ENCODE data around the gene TRNT1.
A peak's percentile ranks its signal among the peaks of the same experiment; 100 is the strongest.

TRNT1 gene

DNA sequence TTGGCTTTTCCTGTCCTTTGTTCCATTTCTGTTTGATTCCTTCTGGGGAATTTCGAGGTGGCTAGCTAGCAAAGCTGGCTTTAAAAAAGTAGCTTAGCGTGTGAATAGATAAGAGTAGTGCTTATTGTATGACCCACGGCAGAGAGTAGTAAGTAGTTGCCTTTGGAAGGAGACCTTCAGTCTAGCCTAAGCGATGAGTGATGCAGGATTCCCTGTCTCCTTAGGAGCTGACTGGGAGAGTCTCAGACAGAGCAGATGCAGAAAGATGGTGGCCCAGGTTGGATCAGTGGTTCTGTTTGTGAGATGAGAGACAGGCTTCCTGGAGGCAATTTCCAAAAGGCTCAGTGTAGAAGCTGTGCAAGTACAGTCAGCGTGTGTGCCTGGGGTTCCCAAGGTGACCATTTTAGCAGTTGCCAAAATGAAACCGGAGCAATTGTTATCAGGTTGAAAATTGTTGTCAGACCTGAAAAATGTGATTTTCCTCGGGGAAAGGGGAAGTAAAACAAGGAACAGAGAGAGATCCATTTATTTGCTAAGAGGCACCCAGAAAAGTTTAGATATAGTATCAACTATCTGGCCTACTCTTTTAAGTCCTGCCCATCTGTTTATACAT lies 15.9 kb upstream of the TRNT1 start:
- no peak for DNase-seq (ENCODE audit: low read depth, low spot score)

DNA sequence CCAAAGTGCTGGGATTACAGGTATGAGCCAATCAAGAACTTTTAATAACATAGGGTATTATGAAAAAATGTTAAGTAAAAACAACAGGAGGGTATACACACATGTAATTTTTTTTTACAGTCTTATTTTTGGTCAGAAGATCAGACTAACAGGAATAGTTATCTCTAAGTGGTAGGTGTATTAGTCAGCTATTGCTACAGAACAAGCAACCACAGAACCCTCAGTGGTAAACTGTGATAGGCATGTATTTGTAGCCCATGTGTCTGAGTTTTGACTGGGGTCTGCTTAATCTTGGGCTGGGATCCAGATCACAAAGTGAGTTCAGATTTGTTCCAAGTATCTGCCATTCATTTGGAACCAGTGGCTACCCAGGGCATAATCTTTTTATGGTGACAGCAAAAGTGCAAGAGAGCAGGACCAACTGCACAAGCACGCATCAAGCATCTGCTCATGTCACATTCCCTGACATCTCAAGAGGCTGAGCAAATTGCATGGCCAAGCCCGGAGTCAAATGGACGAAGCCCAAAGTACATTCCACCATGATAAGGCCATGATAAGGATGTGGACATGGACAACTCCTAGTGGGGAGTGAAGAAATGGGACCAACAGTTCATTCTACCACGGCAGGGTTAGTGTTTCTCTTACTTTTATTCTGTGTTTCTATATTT lies 13.6 kb upstream of the TRNT1 start:
- no peak for DNase-seq (ENCODE audit: low read depth, low spot score)

GRCh38 chr3:3117651-3118050 lies 9.1 kb upstream of the TRNT1 start:
- DNase-seq (ENCODE audit: low read depth, low spot score): no peak

DNA sequence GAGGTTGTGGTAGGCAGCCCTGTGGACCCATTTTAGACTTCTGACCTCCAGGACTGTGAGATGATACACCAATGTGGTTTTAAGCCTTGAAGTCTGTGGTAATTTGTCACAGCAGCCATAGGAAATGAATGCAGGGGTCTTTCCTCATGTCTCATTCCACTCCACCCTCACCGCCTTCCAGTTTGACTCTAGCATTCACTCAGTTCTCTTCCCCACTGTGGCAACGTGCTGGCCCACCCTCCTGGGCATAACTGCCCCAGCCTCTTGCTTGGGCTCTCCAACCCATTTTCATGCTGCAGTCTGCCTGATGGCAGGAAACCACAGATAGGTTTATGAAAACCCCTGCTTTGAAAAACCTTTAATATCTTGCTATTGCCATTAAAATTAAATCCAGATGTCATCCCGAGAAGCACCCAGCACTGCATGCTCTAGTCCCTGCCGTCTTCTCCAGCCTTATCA lies 7.3 kb upstream of the TRNT1 start:
- no peak for DNase-seq (ENCODE audit: low read depth, low spot score)

DNA sequence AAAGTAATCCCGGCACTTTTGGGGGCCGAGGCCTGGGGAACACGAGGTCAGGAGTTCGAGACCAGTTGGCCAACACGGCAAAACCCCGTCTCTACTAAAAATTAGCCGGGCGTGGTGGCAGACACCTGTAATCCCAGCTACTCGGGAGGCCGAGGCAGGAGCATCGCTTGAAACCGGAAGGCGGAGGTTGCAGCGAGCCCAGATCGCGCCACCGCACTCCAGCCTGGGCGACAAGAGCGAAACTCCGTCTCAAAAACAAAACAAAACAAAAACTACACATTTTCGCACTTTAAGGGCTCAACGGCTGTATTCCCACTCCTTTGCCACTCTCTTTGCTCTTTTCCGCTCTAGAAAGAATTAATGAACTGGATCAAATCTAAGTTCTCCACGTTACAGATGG lies 763 bp upstream of the TRNT1 start:
- no peak for DNase-seq (ENCODE audit: low read depth, low spot score)

DNA sequence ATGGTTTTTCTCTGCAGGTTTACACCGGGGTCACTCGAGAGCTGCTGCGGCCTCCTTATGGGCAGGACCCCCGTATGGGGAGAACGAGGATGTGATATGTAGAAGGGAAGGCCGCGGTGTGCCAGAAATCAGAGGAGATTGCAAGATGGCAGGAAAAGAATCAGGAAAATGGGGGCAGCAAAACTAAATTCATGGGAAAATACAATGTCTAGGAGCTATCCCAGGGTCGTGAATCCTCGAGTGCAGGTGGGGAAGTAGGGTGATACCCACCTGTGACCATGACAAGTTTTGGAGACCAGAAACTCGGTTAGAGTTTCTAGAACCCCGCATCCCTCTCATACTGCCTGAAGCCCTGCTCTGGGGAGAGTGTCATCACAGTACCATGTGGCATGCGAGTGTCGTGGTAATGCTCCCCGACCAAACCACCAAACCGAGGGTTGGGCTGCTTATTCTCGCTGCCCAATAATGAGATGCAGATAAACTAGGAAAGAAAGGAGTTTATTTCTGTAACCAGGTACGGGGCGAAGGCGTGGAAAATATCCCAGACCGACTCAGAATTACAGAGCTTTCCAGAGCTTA lies 781 bp downstream of the TRNT1 start:
- peak; percentile 28 for DNase-seq (ENCODE audit: low read depth, low spot score)

GRCh38 chr3:3129579-3129978 lies 2.8 kb downstream of the TRNT1 start:
- DNase-seq (ENCODE audit: low read depth, low spot score): no peak

- no peak for DNase-seq (ENCODE audit: low read depth, low spot score)
Observed at GRCh38 chr3:3133500-3133899, 6.8 kb downstream of the TRNT1 start.

DNA sequence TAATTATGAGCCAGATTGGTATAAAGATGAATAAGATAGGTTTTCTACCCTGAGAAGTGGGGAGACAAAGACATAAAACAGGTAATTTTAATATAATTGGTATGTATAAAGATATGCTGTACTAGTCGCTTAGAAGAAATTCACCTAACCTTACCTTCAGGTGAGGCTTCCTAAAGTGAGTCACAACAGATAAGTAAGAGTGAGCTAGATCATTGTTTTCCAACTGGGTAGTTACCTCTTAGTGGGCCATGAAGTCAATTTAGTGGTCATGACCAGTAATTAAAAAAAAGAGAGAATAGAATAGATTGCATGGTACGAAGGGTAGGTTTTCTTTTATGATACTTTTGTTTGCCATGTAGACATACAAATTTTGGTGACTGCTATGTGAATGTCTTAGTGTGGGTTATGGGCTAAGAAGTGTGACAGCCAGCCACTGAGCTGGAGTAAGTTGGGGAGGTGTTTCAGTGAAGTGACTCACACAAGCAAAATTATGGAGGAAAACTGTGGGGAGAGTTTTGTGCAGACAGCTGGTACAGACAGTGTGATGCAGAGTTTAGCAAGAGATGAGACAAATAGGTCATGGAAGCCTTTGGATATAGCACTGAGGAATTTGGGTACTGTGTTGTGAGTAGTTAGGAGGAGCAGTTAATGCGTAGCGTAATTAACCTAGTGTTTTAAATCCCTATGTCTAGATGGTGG lies 8.2 kb downstream of the TRNT1 start:
- no peak for DNase-seq (ENCODE audit: low read depth, low spot score)

- DNase-seq (ENCODE audit: low read depth, low spot score): no peak
Observed at GRCh38 chr3:3137526-3137925, 10.8 kb downstream of the TRNT1 start.

GRCh38 chr3:3141939-3142338 lies 15.2 kb downstream of the TRNT1 start:
- no peak for DNase-seq (ENCODE audit: low read depth, low spot score)

DNA sequence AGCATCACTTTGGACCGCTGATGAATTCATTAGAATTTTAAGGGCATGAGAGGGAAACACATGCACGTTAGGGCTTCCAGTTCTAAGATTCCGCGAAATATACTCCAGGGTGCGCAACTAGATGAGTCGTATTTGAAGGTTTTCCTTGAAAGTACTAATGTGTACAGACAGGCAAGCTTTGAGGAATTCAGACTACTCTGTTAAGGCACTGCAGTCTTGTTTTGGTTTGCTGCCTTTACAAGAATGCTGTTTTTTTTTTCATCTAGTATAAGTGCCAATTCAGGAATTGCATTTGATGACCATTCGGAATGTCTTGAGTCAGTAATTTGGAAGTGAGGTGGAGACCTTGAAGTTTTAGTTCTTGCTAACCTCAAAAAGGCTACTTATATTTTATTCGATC lies 19.1 kb downstream of the TRNT1 start:
- DNase-seq (ENCODE audit: low read depth, low spot score): no peak

- DNase-seq (ENCODE audit: low read depth, low spot score): no peak
Observed at GRCh38 chr3:3149560-3149959, 22.8 kb downstream of the TRNT1 start.

DNA sequence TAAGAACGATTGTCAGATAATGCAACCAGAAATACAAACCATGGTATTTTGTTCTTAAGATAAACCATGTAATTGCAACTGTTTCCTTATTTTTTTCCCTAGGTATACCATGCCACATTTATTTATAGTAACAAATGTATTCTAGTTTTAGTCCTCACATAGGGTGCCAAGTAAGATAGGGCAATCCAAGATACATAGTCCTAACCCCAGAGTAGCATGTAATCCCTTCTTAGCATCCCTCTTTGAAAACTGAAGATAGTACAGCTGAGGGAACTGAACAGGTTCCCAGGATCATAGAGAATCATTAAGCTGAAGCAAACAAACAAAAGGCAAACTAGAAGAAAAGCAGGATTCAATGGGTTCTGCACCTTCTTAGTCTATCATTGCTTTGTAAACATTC lies 24.8 kb downstream of the TRNT1 start:
- no peak for DNase-seq (ENCODE audit: low read depth, low spot score)

- no peak for DNase-seq (ENCODE audit: low read depth, low spot score)
Observed at GRCh38 chr3:3154879-3155610, 28.3 kb downstream of the TRNT1 start.

DNA sequence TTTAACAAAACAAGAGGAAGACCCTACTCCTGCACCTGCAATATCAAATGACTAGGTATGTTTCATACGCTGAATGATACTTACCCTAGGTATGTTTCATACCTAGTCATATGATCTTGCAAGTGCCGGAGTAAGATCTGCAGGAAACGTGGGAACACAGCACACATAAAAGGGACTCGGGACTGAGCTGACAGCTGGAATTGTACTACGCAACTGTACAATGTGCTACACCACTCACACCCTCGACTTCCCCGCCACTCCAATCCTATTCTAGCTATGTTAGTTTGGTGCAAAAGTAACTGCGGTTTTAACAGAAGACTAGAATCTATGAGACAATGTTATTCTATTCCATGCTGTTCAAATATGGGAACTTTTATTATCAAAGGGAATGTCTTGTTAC lies 30.7 kb downstream of the TRNT1 start:
- no peak for DNase-seq (ENCODE audit: low read depth, low spot score)

GRCh38 chr3:3160826-3161225 lies 34.1 kb downstream of the TRNT1 start:
- no peak for DNase-seq (ENCODE audit: low read depth, low spot score)

DNA sequence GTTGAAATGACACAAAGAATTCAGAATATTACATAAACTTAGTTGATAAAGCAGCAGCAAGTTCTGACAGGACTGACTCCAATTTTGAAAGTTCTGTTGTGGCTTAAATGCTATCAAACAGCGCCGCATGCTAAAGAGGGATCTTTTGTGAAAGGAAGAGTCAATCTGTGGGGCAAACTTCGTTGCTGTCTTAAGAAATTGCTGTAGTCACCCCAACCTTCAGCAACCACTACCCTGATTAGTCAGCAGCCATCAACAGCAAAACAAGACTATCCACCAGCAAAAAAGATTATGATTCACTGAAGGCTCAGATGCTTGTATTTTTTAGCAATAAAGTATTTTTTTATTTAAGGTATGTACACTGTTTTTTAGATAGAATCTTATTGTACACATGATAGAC lies 38.5 kb downstream of the TRNT1 start:
- no peak for DNase-seq (ENCODE audit: low read depth, low spot score)

GRCh38 chr3:3165650-3166049 lies 38.9 kb downstream of the TRNT1 start:
- no peak for DNase-seq (ENCODE audit: low read depth, low spot score)

GRCh38 chr3:3170998-3171397 lies 44.3 kb downstream of the TRNT1 start:
- DNase-seq (ENCODE audit: low read depth, low spot score): no peak

DNA sequence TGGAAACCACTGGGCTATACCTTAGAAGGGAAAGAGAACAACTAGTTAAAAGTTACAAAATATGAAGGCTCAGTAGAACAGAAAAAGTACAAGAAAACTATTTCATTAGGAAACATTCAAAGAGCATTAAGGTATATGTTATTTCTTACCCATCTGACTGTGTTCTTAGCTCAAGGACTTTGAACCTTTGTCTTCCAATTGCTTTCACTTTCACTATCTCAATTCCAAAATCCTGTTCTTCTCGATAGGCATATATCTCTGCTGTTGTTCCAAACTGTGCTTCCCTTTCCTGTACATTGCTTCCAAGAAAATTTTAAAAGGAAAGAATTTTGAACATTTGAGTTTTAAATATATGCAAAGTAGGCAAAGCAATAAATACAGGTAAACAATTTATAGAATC lies 45.9 kb downstream of the TRNT1 start:
- DNase-seq (ENCODE audit: low read depth, low spot score): no peak

- DNase-seq (ENCODE audit: low read depth, low spot score): no peak
Observed at GRCh38 chr3:3177861-3178497, 51.2 kb downstream of the TRNT1 start.
